ENCODE measurements around the gene MAP3K10. TPM values are rescaled to one million over a fixed set of nuclear protein-coding genes. Genes with fewer than 3 reads are reported as not detected.

The MAP3K10 gene
- total and polyA plus RNA-seq, 9 of the 15 experiments (the other 6 are each of a cell fraction or from before 2014, with no cell fraction given): 0.01 to 8.0 (median 2.7) TPM; not detected in 1

DNA sequence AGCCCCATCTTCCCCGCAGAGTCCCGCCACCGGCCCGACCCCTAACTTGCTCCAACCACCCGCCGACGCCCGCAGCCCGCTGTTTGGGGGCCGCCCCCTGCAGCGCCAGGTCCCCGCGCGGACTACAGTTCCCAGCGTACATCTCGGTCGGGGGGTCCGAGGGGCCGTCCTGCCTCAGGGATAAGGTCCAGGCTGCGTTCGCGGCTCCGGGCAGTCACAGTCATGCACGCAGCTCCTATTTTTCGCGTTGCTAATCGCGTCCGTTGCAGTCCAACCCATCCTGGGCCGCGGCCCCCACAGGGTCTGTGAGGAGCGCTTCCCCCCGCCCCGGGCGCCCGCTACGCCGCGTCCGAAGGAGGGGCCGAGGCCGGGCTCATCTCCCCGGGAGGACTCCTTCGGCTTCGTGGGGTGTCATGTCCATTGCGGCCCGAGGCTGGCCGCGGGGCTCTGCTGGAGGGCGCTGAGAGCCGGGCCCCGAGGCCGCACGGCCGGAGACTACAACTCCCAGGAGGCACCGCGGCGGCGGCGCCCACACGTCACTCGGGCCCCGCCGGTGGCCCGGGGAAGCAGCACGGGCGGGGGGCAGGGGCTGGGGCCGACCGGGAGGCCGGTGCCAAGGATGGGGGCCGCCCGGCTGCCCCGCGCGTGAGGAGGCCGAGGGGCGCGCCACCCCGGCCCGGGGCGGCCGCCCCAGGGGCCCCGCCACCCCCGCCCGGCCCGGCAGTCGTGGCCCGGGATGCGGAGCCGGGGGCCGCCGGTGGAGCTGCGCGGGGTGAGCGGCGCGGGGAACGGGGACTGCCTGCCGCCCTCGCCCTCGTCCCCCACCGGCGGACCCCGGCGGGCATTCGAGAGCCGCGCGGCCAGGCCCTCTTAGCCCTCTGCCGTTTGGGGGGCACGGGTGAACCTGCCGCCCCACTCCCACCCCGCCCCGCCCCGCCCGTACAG, at the start of gene MAP3K10 (continued):
- TF ChIP-seq ZNF395 (CRISPR knock-in tag; IDR thresholded peaks at IDR 0.05) (0 out of 2 replicates have a peak, but pooled peaks have one; percentile 22), ZNF583 (CRISPR knock-in tag; IDR thresholded peaks at IDR 0.05) (no peak), PRDM10 (IDR thresholded peaks at IDR 0.05; ENCODE audit: partially characterized antibody) (peak; percentile 97), GATAD2B (IDR thresholded peaks at IDR 0.05; ENCODE audit: borderline replicate concordance) (0 out of 2 replicates have a peak, but pooled peaks have one; percentile 41), ZNF212 (CRISPR knock-in tag; IDR thresholded peaks at IDR 0.05) (no peak), ELK3 (CRISPR knock-in tag; IDR thresholded peaks at IDR 0.05) (no peak), NFIC (IDR thresholded peaks at IDR 0.05) (no peak), ZNF766 (CRISPR knock-in tag; conservative IDR thresholded peaks at IDR 0.05) (peak; percentile 67; the same call in 1 of the 2 replicates), PCBP1 (IDR thresholded peaks at IDR 0.05; ENCODE audit: low read depth, low read length, poor library complexity, severe bottlenecking) (peak; percentile 64), TRIM24 (IDR thresholded peaks at IDR 0.05) (no peak), CLOCK (CRISPR knock-in tag; IDR thresholded peaks at IDR 0.05; ENCODE audit: borderline replicate concordance) (no peak), TAF9B (IDR thresholded peaks at IDR 0.05; ENCODE audit: partially characterized antibody) (no peak), NFATC3 (IDR thresholded peaks at IDR 0.05) (no peak), GTF2E2 (tag; IDR thresholded peaks at IDR 0.05) (no peak), GABPB1 (CRISPR knock-in tag; IDR thresholded peaks at IDR 0.05) (peak; percentile 57), ARNT (IDR thresholded peaks at IDR 0.05) (no peak)
- TF ChIP-seq, protein P1, sequence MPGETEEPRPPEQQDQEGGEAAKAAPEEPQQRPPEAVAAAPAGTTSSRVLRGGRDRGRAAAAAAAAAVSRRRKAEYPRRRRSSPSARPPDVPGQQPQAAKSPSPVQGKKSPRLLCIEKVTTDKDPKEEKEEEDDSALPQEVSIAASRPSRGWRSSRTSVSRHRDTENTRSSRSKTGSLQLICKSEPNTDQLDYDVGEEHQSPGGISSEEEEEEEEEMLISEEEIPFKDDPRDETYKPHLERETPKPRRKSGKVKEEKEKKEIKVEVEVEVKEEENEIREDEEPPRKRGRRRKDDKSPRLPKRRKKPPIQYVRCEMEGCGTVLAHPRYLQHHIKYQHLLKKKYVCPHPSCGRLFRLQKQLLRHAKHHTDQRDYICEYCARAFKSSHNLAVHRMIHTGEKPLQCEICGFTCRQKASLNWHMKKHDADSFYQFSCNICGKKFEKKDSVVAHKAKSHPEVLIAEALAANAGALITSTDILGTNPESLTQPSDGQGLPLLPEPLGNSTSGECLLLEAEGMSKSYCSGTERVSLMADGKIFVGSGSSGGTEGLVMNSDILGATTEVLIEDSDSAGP (CRISPR knock-in tag; IDR thresholded peaks at IDR 0.05): no peak

All from K562 (cell line).